Measurements from ENCODE around the gene ABI3BP.

ABI3BP gene

GRCh38 chr3:100754563-100755334, 238.5 kb downstream of the ABI3BP start:
- DNase-seq (ENCODE audit: low read depth) = no peak
- no peak overlapping the region for H3K4me3 ChIP-seq (ENCODE audit: control insufficient read depth, low read depth, low read length)
- TF ChIP-seq, protein P1, sequence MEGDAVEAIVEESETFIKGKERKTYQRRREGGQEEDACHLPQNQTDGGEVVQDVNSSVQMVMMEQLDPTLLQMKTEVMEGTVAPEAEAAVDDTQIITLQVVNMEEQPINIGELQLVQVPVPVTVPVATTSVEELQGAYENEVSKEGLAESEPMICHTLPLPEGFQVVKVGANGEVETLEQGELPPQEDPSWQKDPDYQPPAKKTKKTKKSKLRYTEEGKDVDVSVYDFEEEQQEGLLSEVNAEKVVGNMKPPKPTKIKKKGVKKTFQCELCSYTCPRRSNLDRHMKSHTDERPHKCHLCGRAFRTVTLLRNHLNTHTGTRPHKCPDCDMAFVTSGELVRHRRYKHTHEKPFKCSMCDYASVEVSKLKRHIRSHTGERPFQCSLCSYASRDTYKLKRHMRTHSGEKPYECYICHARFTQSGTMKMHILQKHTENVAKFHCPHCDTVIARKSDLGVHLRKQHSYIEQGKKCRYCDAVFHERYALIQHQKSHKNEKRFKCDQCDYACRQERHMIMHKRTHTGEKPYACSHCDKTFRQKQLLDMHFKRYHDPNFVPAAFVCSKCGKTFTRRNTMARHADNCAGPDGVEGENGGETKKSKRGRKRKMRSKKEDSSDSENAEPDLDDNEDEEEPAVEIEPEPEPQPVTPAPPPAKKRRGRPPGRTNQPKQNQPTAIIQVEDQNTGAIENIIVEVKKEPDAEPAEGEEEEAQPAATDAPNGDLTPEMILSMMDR (IDR thresholded peaks at IDR 0.05; ENCODE audit: control insufficient read depth, insufficient read depth, low read depth, low read length, missing control alignments) = no peak

- TF ChIP-seq, protein P1 (IDR thresholded peaks at IDR 0.05; ENCODE audit: control insufficient read depth, insufficient read depth, low read depth, low read length, missing control alignments) = no peak
- no peak overlapping the region for H3K4me3 ChIP-seq (ENCODE audit: control insufficient read depth, low read depth, low read length)
- DNase-seq (ENCODE audit: low read depth) = no peak
Measured at GRCh38 chr3:100753846-100754245, 239.4 kb downstream of the ABI3BP start.

GRCh38 chr3:100748967-100749366, 244.3 kb downstream of the ABI3BP start:
- no peak for DNase-seq (ENCODE audit: low read depth)
- TF ChIP-seq, protein P1 (IDR thresholded peaks at IDR 0.05; ENCODE audit: control insufficient read depth, insufficient read depth, low read depth, low read length, missing control alignments) = no peak
- no peak overlapping the region for H3K4me3 ChIP-seq (ENCODE audit: control insufficient read depth, low read depth, low read length)

- no peak overlapping the region for H3K4me3 ChIP-seq (ENCODE audit: control insufficient read depth, low read depth, low read length)
- TF ChIP-seq, protein P1 (IDR thresholded peaks at IDR 0.05; ENCODE audit: control insufficient read depth, insufficient read depth, low read depth, low read length, missing control alignments) = no peak
- DNase-seq (ENCODE audit: low read depth) = no peak
Measured at GRCh38 chr3:100748220-100748619, 245.0 kb downstream of the ABI3BP start.

DNA sequence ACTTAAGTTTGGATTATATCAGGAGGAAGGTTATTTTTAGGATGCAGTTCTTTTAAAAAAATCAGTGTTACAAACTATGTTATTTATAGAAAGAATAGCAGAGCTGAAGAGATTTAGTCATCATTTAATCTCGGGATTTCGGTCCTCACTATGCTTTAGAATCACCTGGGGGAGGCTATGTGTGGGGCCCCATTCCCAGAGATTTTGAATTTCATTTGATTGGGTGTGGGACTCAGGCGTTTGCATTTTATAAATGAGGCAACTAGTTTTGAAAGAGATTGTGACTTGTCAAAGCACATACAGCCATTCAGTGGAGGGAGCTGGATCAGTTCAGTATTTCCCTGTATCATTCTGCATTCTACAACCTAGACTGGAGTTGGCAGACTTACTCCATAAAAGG, 247.1 kb downstream of the ABI3BP start:
- no peak overlapping the region for H3K4me3 ChIP-seq (ENCODE audit: control insufficient read depth, low read depth, low read length)
- DNase-seq (ENCODE audit: low read depth) = no peak
- TF ChIP-seq, protein P1 (IDR thresholded peaks at IDR 0.05; ENCODE audit: control insufficient read depth, insufficient read depth, low read depth, low read length, missing control alignments) = no peak

DNA sequence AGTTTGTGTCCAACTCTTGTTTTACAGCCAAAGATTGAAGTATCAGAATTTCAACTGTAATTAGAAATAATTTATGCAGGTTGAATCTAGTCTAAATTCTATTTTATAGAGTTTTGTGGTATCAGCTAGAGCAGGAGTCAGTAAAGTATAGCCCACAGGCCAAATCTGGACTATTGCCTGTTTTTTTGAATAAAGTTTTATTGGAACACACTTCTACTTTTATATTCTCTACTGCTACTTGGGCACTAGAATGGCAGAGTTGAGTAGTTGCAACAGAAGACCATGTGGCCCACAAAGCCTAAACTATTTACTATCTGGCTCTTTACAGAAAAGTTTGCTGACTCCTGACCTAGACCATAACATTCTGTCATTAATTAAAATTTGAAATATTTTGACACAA, 247.6 kb downstream of the ABI3BP start:
- no peak overlapping the region for H3K4me3 ChIP-seq (ENCODE audit: control insufficient read depth, low read depth, low read length)
- TF ChIP-seq, protein P1 (IDR thresholded peaks at IDR 0.05; ENCODE audit: control insufficient read depth, insufficient read depth, low read depth, low read length, missing control alignments) = no peak
- DNase-seq (ENCODE audit: low read depth) = no peak
